Measurements from ENCODE around the gene GALNT14.

DNA sequence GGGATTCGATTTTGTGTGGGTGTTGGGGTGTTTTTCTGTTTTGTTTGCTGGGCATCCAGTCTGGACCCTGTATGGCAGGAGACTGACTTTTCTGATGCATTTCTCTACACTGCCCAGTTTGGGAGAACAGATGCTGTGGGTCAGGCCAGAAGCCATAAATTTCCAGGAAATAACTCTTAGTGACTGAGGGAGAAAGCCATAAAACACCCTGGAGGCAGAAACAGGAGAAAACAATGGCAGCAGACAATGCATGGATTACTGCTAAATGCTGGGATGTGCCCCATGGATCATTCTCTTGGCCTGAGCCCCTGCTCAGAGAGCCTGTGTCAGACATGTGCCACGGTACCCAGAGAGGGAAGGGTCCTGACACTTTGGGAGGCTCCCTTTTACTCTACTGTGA, 197.4 kb downstream of the GALNT14 start:
- TF ChIP-seq POLR2A (IDR thresholded peaks at IDR 0.05) (no peak), POLR2AphosphoS5 (IDR thresholded peaks at IDR 0.05) (no peak)
- TF ChIP-seq, protein P1, sequence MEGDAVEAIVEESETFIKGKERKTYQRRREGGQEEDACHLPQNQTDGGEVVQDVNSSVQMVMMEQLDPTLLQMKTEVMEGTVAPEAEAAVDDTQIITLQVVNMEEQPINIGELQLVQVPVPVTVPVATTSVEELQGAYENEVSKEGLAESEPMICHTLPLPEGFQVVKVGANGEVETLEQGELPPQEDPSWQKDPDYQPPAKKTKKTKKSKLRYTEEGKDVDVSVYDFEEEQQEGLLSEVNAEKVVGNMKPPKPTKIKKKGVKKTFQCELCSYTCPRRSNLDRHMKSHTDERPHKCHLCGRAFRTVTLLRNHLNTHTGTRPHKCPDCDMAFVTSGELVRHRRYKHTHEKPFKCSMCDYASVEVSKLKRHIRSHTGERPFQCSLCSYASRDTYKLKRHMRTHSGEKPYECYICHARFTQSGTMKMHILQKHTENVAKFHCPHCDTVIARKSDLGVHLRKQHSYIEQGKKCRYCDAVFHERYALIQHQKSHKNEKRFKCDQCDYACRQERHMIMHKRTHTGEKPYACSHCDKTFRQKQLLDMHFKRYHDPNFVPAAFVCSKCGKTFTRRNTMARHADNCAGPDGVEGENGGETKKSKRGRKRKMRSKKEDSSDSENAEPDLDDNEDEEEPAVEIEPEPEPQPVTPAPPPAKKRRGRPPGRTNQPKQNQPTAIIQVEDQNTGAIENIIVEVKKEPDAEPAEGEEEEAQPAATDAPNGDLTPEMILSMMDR (IDR thresholded peaks at IDR 0.05 in 8 of 11, conservative IDR thresholded peaks at IDR 0.05 in 3 of 11): no peak
